Mucosa of stomach (tissue), 1 donor: ENCODE data around the gene PSMB9.
"Not testable (repeated sequence)": the region's sequence is repeated elsewhere in the genome, so short reads cannot be mapped to it uniquely, and the experiment has no call there.

Experiments used
- H3K27me3 ChIP-seq: one replicate; pipeline ENCODE4 v1.7.0; 2013; ENCODE audit warnings: mild to moderate bottlenecking, low read length; ENCODE audit not compliant: control insufficient read depth, insufficient read depth
- H3K36me3 ChIP-seq: one replicate; pipeline ENCODE4 v1.7.0; 2013; ENCODE audit warnings: low read length; ENCODE audit not compliant: control insufficient read depth, insufficient read depth
- H3K4me1 ChIP-seq: one replicate; pipeline ENCODE4 v1.7.0; 2013; ENCODE audit warnings: mild to moderate bottlenecking, low read length; ENCODE audit not compliant: control insufficient read depth, insufficient read depth
- H3K4me3 ChIP-seq: one replicate; pipeline ENCODE4 v1.7.0; 2013; ENCODE audit warnings: low read length
- H3K9ac ChIP-seq: one replicate; pipeline ENCODE4 v1.7.0; 2013; ENCODE audit warnings: mild to moderate bottlenecking, low read length, moderate library complexity
- H3K9me3 ChIP-seq: one replicate; pipeline ENCODE4 v1.7.0; 2013; ENCODE audit warnings: mild to moderate bottlenecking, low read length, moderate library complexity; ENCODE audit not compliant: control insufficient read depth
- donor health status: Pancreatic carcinoma.

The PSMB9 gene

DNA sequence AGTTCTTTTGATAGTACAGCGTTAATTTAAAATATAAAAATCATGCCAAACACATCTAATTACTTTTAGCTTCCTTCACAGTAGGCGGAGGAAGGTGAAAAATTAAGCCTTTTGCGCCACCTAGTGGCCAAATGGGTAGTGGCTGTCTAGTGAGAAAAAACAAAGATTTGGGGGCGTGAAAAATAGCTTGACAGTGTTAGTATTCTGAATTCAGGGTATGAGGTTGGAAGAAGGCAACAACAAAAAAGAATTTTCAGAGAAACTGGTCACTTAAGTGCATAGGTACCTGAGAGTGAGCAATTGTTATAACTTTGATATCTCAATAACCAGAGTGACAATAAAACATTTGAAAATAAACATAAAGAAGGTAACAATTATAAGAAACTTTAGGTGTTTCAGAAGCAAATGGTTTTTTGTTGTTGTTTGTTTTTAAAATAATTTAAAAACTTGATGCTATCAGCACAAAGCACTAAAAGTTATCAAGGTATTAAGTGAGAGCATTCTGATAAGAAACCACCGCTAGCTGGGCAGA, 14.3 kb downstream of the PSMB9 start:
- no peaks in the 10 kb centered on the region for H3K9me3 ChIP-seq
- no peaks in the 10 kb centered on the region for H3K27me3 ChIP-seq
- H3K36me3 ChIP-seq, result no peaks in the 10 kb centered on the region
- no peak overlapping the region for H3K4me3 ChIP-seq
- H3K4me1 ChIP-seq, result no peaks in the 10 kb centered on the region
- H3K9ac ChIP-seq, result no peak overlapping the region

DNA sequence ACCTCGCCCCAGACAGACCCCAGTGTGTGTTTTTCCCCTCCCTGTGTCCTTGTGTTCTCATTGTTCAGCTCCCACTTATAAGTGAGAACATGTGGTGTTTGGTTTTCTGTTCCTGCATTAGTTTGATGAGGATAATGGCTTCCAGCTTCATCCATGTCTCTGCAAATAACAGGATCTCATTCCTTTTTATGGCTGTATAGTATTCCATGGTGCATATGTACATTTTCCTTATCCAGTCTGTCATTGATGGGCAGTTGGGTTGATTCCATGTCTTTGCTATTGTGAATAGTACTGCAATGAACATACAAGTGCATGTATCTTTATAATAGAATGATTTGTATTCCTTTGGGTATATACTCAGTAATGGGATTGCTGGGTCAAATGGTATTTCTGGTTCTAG, 20.0 kb downstream of the PSMB9 start:
- H3K4me1 ChIP-seq, H3K9me3 ChIP-seq, H3K4me3 ChIP-seq: not testable (repeated sequence)

DNA sequence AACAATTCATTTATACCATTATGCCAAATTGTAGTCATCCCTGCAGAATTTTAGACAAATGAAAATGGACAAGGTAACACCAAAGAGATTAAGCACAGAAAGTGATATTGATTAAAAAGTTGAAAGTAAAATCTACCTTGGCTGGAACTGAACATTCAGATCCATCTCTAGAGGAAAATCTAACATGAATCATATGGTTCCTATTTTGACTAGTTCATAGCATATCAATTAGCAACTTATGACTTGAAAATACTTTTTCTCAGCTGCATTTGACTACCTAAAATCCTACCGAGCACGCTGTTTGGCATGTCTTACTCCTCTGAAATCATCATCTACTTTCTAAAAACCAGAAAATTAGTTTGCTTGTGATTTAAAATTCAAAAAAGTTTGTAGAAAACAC, 22.6 kb downstream of the PSMB9 start:
- Histone ChIP-seq H3K36me3 (no peaks in the 10 kb centered on the region), H3K4me1 (no peaks in the 10 kb centered on the region), H3K9me3 (no peaks in the 10 kb centered on the region), H3K4me3 (no peak overlapping the region), H3K9ac (no peak overlapping the region), H3K27me3 (peaks cover 12% of the 10 kb centered on the region)

More for the DNA sequence above, 20.0 kb downstream of the PSMB9 start:
- not testable (repeated sequence) for H3K9ac ChIP-seq, H3K27me3 ChIP-seq, H3K36me3 ChIP-seq

DNA sequence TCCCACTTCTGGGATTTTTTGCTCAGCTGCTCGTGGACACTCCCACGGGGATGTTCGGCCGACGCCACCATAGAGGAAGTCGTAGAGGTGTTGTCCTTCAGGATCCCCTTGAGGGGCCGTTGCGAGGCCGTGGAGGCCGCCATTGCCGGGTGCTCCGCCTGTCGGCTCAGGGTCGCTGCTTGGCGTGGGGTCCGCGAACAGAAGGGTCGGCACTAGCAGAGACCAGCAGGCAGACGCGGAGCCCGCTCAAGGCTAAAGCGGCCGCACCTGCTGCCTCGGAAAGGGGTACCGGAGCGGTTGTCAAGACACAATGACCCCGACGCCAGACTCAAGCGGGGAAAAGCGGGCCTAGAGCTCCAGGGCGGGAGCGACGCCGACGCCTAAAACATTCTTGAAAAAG, 25.7 kb downstream of the PSMB9 start:
- H3K9ac ChIP-seq, result no peak overlapping the region
- H3K36me3 ChIP-seq, result no peaks in the 10 kb centered on the region
- no peaks in the 10 kb centered on the region for H3K9me3 ChIP-seq
- H3K27me3 ChIP-seq, result peaks cover 12% of the 10 kb centered on the region
- no peaks in the 10 kb centered on the region for H3K4me1 ChIP-seq
- H3K4me3 ChIP-seq, result no peak overlapping the region

DNA sequence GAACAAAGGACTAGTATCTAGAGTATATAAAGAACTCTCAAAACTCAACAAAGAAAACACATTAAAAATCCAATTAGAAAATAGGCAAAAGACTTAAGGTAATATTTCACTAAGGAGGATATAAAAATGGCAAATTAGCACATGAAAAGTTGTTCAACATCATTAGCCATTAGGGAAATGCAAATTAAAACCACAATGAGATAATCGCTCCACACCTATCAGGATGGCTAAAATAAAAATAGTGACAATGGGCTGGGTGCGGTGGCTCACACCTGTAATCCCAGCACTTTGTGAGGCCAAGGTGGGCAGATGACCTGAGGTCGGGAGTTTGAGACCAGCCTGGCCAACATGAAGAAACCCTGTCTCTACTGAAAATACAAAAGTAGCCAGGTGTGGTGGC, 27.0 kb downstream of the PSMB9 start:
- H3K4me3 ChIP-seq, H3K36me3 ChIP-seq, H3K9ac ChIP-seq, H3K9me3 ChIP-seq, H3K4me1 ChIP-seq: not testable (repeated sequence)
- peaks cover 12% of the 10 kb centered on the region for H3K27me3 ChIP-seq

DNA sequence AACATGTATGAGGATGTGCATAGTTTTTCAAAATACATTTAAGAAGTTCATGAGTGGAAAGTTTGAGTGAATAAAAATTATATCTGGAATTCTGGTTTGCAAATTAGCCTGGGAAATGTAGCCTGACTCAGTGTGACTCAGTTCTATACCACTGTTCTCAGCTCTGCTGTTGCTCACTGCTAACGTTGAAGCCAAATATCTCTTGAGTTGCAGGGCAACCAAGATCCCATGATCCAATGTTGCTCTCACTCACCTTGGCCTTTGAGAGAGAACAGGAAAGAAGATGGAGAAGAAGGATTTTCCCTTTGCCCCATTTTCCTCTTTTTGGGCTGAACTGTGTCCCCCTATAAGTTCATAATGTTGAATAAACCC, 28.9 kb downstream of the PSMB9 start:
- H3K9ac ChIP-seq, result no peak overlapping the region
- H3K36me3 ChIP-seq, result no peaks in the 10 kb centered on the region
- H3K4me1 ChIP-seq, result no peaks in the 10 kb centered on the region
- H3K27me3 ChIP-seq, result peaks cover 12% of the 10 kb centered on the region
- no peaks in the 10 kb centered on the region for H3K9me3 ChIP-seq
- no peak overlapping the region for H3K4me3 ChIP-seq

DNA sequence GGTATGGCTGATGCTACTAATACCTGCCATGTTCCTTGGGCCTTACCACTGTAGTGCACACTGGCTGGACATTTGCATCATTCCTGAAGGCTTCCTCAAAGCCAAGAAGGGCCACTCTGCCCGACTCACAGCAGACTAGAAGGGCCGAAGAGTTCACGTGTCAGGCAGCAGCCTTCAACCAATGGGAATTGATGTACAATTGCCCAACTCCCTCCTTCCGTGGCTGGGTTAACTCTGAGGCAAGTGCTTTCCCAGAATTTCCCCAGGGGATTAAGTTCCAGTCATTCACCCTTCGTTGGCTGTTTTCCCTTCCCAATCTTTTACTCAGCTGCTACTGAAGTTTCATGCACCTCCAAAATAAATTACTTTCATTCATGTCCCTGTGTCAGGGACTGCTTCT, 29.8 kb downstream of the PSMB9 start:
- Histone ChIP-seq H3K4me3 (no peak overlapping the region), H3K9ac (no peak overlapping the region), H3K36me3 (no peaks in the 10 kb centered on the region), H3K27me3 (peaks cover 12% of the 10 kb centered on the region), H3K9me3 (no peaks in the 10 kb centered on the region), H3K4me1 (no peaks in the 10 kb centered on the region)

DNA sequence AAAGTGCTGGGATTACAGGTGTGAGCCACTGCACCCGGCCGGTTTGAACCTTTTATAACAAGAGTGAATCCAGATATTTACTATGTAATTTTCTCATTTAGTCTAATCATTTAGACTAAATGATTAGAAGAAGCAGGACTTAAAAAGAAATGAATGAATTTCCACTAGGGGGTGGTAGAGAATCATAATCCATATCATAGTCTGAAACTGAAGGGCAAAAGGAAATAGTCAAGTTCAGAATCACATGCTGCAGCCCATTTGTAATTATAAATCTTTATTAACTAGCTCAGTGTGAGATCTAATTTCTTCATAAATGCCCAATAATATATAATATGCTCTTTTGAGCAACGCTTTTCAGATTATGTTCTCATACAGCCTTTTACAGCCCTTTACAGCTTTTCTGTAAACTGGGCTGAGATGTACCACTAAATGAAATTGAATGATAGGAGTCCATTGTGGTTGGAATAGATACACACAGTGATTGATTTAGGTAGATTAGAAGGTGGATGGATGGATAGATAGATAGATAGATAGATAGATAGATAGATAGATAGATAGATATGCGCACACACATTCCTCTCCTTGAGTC, 31.8 kb downstream of the PSMB9 start:
- Histone ChIP-seq H3K9me3 (no peaks in the 10 kb centered on the region), H3K27me3 (no peaks in the 10 kb centered on the region), H3K36me3 (no peaks in the 10 kb centered on the region), H3K4me1 (no peaks in the 10 kb centered on the region), H3K9ac (no peak overlapping the region), H3K4me3 (no peak overlapping the region)

DNA sequence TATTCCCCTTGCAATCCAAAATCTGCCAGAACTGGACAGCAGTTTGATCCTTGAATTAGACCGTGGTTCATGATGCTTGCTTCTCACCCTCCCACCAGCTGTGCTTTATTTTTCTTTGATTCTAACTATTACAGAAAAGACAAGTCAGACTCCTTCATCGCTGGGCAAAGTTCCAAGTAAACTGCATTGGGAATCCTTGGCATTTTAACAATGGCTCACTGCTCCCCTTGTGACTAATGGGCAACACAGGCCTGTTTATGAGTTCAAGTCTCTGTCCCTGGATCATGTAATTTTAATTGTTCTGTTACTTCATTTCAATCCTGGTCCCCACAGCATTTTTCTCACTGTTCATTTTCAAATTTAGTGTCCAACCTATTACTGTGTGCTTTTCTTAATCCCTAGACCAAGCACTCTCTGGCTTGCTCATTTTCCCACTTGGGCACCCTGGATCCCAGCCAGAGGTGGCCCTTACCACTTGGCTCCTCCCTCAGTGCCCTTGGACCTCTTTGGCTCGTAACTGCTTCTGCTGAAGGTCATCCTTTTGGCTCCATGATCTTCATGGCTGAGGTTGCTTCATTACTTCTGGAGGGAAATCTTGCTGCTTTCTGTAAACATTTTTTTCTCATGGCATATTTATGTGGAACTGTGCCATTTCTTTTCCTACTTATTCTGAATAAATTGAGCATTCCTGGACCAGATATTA, 32.8 kb downstream of the PSMB9 start:
- H3K4me3 ChIP-seq, result no peak overlapping the region
- no peaks in the 10 kb centered on the region for H3K9me3 ChIP-seq
- no peak overlapping the region for H3K9ac ChIP-seq
- H3K36me3 ChIP-seq, result no peaks in the 10 kb centered on the region
- H3K4me1 ChIP-seq, result no peaks in the 10 kb centered on the region
- no peaks in the 10 kb centered on the region for H3K27me3 ChIP-seq

DNA sequence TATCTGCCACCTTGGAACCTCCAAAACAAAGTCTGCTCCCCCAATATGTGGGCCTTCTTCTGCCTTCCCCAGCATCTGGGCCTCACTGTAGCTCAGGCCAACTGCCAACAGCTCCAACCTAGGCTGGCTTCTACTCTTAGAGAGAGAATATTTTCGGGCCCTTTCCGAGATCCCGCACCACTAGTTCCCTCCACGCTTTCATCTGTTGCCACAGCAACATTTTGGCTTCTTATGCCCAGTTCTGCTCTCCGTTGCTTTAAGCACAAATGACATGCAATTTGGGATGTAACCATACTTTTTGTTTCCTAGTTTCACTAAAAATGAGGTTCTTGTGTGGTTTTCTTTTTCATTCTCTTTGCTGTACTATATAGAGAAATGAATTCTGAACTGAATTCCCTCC, 33.6 kb downstream of the PSMB9 start:
- H3K36me3 ChIP-seq, result no peaks in the 10 kb centered on the region
- H3K4me1 ChIP-seq, result no peaks in the 10 kb centered on the region
- H3K4me3 ChIP-seq, result no peak overlapping the region
- no peaks in the 10 kb centered on the region for H3K27me3 ChIP-seq
- no peaks in the 10 kb centered on the region for H3K9me3 ChIP-seq
- H3K9ac ChIP-seq, result no peak overlapping the region

DNA sequence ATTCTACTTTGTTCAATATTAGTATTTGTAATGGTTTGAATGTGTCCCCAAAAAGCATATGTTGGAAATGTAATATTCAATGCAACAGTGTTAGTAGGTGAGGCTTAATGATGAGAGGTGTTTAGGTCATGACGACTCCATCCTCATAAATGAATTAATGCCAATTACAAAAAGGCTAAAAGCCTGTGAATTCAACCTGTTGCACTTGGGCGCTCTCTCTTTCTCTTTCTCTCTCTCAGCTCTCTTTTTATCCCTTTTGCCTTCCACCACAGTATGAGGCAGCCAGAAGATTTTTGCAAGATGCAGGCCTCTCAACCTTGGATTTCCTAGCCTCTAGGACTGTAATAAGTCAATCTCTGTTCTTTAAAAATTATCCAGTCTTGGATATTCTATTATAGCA, 34.6 kb downstream of the PSMB9 start:
- no peaks in the 10 kb centered on the region for H3K36me3 ChIP-seq
- H3K27me3 ChIP-seq, result no peaks in the 10 kb centered on the region
- H3K9me3 ChIP-seq, result no peaks in the 10 kb centered on the region
- H3K4me3 ChIP-seq, result no peak overlapping the region
- no peaks in the 10 kb centered on the region for H3K4me1 ChIP-seq
- no peak overlapping the region for H3K9ac ChIP-seq

DNA sequence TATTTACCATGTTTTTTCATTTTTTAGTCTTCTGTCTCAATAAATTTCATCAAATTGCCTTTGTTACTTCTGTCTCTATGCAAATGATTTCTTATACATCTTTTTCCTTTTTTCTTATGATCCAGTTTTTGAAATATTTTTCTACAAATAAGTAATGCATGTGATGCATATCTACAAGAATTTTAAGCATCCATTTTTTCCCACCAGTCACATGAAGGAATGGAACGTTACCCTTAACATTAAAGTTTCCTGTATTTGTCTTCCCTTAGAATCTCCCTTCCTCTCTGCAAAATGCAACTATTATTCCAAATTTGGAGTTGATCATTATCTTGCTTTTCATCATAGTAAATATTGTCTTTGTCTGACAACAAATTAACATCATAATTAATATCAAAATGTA, 35.5 kb downstream of the PSMB9 start:
- Histone ChIP-seq H3K4me1 (no peaks in the 10 kb centered on the region), H3K27me3 (no peaks in the 10 kb centered on the region), H3K9ac (no peak overlapping the region), H3K36me3 (no peaks in the 10 kb centered on the region), H3K4me3 (no peak overlapping the region), H3K9me3 (no peaks in the 10 kb centered on the region)
